Muscle layer of colon (tissue), 2 donors: ENCODE results near the gene RBFOX2.

Experiments
- H3K27ac ChIP-seq: one replicate; pipeline ENCODE4 v1.7.0; 2013; ENCODE audit warnings: low read depth, mild to moderate bottlenecking, low read length, moderate library complexity
- H3K27me3 ChIP-seq, 2 donors: one replicate each; pipeline ENCODE4 v1.7.0; 2013; ENCODE audit warnings: low read length in 2 of 2, mild to moderate bottlenecking in 2 of 2; ENCODE audit not compliant: insufficient read depth in 2 of 2, control insufficient read depth in 1 of 2
- H3K36me3 ChIP-seq: one replicate; pipeline ENCODE4 v1.7.0; 2013; ENCODE audit warnings: mild to moderate bottlenecking, low read length; ENCODE audit not compliant: insufficient read depth
- H3K4me1 ChIP-seq: one replicate; pipeline ENCODE4 v1.7.0; 2013; ENCODE audit warnings: mild to moderate bottlenecking, low read length; ENCODE audit not compliant: insufficient read depth
- H3K4me3 ChIP-seq, 2 donors: one replicate each; pipeline ENCODE4 v1.7.0; 2013; ENCODE audit warnings: low read length in 2 of 2, low read depth in 1 of 2, mild to moderate bottlenecking in 1 of 2, moderate library complexity in 1 of 2
- H3K9ac ChIP-seq: one replicate; pipeline ENCODE4 v1.7.0; 2013; ENCODE audit warnings: low read length
- H3K9me3 ChIP-seq: one replicate; pipeline ENCODE4 v1.7.0; 2013; ENCODE audit warnings: mild to moderate bottlenecking, low read length
- donor health status: abdominal sarcoma.
- donor health status: Adenocarcinoma of cecum.

The RBFOX2 gene

DNA sequence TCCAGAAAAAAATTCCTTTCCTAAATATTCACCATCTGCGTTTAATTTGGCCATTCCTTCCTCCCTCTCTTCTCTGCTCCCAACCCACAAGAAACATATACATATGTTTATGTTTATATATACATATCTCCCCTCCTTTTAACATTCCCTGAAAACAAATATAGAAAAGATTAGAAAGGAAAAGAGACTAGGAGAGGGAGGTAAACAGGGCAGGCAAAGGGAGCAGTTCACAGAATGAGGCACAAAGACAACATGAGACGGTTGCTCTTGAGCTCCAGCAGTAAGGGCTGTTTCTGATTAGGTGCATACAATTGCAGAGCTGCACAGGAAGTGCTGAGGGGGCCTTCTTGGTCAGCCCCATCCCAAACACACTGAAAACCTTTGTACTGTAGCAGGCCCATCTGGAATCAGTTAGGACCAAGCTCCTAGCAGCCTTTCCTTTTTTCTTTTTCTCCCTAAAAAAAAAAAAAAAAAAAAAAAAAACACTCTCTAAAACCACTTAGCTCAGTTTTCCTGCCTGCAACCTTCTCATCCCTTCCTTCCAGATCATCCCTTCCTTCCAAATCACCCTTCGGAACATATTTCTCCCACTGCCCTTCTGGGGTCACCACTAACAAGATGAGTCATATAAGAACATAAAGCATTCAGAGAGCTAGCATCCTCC is 57.0 kb downstream of the RBFOX2 start:
- no peaks in the 10 kb centered on the region for H3K36me3 ChIP-seq
- no peaks in the 10 kb centered on the region for H3K27me3 ChIP-seq
- no peak overlapping the region for H3K4me3 ChIP-seq
- H3K4me1 ChIP-seq, result peaks cover 76% of the 10 kb centered on the region
- no peaks in the 10 kb centered on the region for H3K9me3 ChIP-seq
- H3K27ac ChIP-seq, result peak overlapping the region; percentile 78
- H3K9ac ChIP-seq, result no peak overlapping the region

DNA sequence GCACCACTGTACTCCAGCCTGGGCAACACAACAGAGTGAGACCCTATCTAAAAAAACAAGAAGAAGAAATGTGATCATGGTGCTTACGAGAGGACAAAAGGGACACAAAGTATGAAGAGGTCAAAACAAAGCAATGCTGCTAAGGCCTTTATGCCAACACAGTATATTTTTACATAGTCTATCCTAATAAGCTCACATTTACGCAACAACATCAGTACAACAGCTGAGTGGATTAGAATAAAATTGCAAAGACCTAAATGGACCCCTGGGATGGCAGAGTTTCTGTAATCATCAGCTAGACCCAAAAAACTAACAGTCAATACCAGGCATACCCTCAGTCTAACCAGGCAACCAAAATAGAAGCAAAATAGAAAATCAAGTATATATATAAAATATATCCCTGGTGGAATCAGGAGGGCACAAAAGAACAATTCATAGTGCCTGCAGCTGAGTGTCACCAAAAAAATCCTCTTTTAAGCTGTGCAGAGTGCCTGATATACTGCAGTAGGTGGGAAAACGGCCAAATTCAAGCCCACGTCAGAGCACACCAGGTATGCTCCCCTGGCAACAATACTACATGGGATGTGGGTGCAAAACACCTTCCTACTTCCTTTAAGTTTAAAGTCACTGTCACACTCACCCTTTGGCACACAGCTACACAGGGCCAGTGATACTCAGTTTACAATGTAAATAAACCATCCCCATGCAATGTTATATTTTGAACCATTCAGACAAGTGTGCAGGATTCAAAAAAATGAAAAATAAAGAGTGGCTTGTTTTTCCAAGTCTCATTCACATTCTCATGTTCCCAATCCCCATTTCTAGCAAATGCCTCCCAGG is 57.8 kb downstream of the RBFOX2 start:
- Histone ChIP-seq H3K9me3 (no peaks in the 10 kb centered on the region), H3K4me3 (no peak overlapping the region), H3K4me1 (peaks cover 82% of the 10 kb centered on the region), H3K27me3 (no peaks in the 10 kb centered on the region), H3K36me3 (no peaks in the 10 kb centered on the region), H3K27ac (peak overlapping the region; percentile 78), H3K9ac (no peak overlapping the region)

DNA sequence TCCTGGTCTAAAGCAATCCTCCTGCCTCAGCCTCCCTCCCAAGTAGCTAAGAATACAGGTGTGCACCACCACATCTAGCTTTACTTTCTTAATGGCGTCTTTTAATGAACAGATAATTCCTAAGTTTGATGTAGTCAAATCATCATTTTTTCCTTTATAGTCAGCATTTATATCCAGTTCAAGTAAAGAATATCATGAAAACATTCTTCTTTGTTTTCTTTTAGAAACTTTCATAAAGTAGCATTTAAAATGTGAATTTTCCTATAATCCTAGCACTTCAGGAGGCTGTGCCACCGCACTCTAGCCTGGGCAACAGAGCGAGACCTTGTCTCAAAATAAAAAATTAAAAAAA is 61.6 kb downstream of the RBFOX2 start:
- no peak overlapping the region for H3K4me3 ChIP-seq
- H3K36me3 ChIP-seq, result no peaks in the 10 kb centered on the region
- peaks cover 61% of the 10 kb centered on the region for H3K4me1 ChIP-seq
- H3K27me3 ChIP-seq, result no peaks in the 10 kb centered on the region
- no peak overlapping the region for H3K9ac ChIP-seq
- H3K27ac ChIP-seq, result no peak overlapping the region
- H3K9me3 ChIP-seq, result no peaks in the 10 kb centered on the region

DNA sequence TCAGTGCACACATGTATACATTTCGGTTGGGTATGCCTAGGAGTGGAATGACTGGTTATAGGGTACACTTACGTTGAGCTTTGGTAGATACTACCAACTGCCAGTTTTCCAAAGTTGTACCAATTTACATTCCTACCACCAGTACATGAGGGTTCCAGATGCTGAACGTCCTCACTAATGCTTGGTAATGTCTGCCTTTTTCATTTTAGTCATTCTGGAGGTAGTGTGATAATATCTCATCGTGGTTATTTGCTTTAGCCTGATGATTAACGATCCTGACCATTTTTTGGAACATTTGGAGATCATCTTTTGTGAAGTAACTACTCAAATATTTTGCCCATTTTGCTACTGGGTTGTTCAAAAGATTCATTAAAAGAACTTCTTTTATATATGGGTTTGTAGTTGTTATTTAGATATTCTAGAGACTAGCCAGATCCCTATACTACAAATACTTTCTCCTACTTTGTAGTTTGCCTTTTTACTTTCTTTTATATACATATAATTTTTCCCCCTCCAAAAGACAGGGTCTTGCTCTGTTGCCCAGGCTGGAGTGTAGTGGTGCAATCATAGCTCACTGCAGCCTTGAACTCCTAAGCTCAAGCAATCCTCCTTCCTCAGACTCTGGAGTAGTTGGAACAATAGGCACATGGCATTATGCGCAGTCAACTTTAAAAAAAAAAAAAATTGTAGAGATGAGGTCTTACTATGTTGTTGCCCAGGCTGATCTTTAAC is 62.1 kb downstream of the RBFOX2 start:
- Histone ChIP-seq H3K4me1 (peaks cover 61% of the 10 kb centered on the region), H3K27ac (no peak overlapping the region)

DNA sequence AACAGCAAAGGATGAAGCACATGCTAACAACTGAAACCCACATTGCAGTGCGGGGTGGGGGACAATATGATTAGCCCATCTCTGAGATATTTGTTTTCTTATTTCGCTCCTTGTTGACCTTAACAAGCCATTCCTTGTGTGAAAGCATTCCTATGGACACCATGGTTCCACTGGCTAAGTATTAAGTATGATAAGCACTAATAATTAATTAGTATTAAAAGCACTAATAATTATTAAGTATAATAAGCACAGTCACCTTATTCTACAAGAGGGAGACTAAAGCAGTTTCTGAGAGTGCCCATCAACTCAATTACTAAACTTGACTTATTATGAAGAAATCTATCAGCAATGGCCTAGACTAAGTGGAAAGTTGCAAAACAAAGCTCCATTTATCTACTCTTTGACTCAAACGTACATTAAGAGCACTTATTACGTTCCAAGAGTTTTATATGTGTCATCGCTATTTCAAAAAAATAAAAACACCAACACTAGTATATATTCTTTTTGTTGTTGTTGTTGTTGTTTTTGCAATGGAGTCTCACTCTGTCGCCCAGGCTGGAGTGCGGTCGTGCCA is 65.3 kb downstream of the RBFOX2 start:
- H3K36me3 ChIP-seq, result no peaks in the 10 kb centered on the region
- H3K4me3 ChIP-seq, result no peak overlapping the region
- no peak overlapping the region for H3K27ac ChIP-seq
- H3K9me3 ChIP-seq, result no peaks in the 10 kb centered on the region
- H3K9ac ChIP-seq, result no peak overlapping the region
- H3K27me3 ChIP-seq, result no peaks in the 10 kb centered on the region
- peaks cover 64% of the 10 kb centered on the region for H3K4me1 ChIP-seq

More for the DNA sequence above, 62.1 kb downstream of the RBFOX2 start:
- Histone ChIP-seq H3K9ac (no peak overlapping the region), H3K27me3 (no peaks in the 10 kb centered on the region), H3K9me3 (no peaks in the 10 kb centered on the region), H3K4me3 (no peak overlapping the region), H3K36me3 (no peaks in the 10 kb centered on the region)

DNA sequence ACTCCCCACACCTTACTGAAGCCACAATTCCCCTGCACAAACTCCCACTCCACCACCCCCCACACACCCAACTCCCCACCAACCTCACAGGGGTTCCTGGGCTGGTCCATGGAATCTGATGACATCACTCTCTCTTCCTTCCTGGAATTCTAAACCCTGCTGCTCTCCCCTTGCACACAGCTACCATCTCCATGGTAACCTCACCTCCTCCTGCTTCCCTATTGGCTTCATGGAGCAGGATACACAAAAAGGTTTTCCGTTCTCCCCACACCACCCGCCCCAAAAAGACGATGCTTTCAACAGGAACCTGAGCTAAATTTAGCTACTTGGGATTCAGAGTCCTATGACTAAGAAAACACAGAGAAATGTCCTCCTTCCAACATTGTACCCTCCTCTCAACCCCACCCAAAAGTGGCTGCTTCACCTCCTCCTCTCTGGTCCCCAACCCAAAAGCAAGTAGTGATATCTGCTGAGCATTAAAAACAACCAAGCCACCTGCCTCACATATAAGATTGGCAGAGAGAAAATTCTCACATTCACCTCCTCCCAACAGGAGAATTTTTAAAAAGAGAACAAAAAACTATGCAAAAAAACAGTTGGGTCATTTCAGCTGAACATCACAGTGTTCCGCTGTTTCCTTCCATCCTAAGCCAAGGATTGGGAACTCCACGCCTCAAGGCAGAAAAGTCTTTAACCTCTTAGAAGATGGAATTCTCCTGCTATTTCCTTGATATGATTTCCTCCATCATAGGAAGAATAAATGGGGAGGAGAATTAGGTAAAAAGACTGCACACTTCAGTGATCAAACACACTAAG is 66.9 kb downstream of the RBFOX2 start:
- H3K4me3 ChIP-seq, result peak overlapping the region in 1 of 2 donors; percentile 10
- H3K27ac ChIP-seq, result no peak overlapping the region
- peaks cover 57% of the 10 kb centered on the region for H3K4me1 ChIP-seq

DNA sequence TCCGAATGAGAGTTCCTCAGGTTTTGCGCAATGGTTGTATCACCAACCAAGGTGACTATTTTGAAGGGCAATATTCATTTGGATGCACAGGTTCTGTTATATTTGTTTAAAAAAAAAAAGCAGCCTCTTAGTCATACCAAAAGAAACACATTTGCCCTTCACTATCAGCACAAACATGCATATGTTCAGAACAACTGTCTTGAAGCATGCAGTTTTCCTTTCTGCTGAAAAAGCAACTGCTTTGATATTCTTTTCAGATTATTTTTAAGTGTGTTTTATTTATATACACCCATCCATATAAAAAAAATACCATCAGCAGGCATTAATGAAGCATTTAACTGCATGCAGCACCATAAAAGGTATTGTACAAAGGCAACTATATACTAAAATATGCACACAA is 67.8 kb downstream of the RBFOX2 start:
- H3K36me3 ChIP-seq, result no peaks in the 10 kb centered on the region
- no peaks in the 10 kb centered on the region for H3K9me3 ChIP-seq
- H3K27me3 ChIP-seq, result no peaks in the 10 kb centered on the region
- peak overlapping the region in 1 of 2 donors; percentile 10 for H3K4me3 ChIP-seq
- H3K4me1 ChIP-seq, result peaks cover 52% of the 10 kb centered on the region
- H3K9ac ChIP-seq, result no peak overlapping the region
- no peak overlapping the region for H3K27ac ChIP-seq

More for the DNA sequence above, 66.9 kb downstream of the RBFOX2 start:
- H3K9me3 ChIP-seq, result no peaks in the 10 kb centered on the region
- no peaks in the 10 kb centered on the region for H3K27me3 ChIP-seq
- H3K36me3 ChIP-seq, result no peaks in the 10 kb centered on the region
- no peak overlapping the region for H3K9ac ChIP-seq

DNA sequence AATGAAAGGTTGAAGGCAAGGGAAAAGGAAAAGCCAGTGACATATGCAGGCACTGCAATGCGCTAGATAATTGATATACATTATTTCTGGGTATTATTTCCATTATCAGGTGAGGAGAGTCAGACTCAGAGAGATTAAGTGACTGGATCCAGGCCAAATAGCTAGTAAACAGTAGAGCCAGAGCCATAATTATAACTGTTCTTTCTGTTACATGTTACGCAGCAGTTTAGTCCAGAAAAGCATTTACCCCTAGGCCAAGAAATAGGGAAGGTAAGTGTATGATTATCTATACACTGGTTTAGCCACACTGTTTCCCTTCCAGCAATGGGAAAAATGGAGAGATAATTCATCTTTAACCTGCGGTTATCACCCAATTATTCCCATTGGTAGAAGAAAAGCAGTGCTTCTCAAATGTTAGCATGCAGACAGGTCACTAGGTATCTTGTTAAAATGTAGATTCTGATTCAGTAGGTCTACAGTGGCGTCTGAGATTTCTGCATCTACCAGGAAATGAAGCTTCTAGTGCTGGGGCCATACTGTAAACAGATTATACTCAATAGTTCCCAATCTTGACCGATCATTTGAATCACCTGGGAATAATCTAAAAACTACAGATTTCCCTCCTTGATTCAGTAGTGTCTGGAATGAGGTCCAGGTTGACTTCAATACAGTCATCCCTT is 69.4 kb downstream of the RBFOX2 start:
- Histone ChIP-seq H3K27ac (no peak overlapping the region), H3K9ac (no peak overlapping the region), H3K9me3 (no peaks in the 10 kb centered on the region), H3K4me1 (peaks cover 44% of the 10 kb centered on the region), H3K4me3 (no peak overlapping the region), H3K36me3 (no peaks in the 10 kb centered on the region), H3K27me3 (no peaks in the 10 kb centered on the region)

DNA sequence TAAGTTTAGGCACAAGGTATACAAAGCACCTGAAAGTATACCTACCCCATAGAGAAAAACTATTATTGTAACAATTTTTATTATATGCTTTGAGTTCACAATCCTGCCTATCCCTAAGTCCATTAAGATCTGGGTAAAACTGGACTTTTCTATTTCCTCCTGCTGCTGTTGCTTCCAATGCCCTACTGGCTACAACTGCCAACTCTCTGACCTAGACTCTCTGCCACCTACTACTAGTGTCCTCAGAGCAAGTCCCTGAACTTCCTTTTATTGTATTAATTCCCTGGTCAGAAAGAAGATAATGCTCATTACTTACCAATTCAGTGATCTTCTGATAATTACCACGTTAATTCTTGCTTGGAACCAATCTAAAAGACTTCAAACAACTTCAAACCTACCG is 70.3 kb downstream of the RBFOX2 start:
- no peaks in the 10 kb centered on the region for H3K27me3 ChIP-seq
- H3K9ac ChIP-seq, result no peak overlapping the region
- H3K4me3 ChIP-seq, result no peak overlapping the region
- H3K9me3 ChIP-seq, result no peaks in the 10 kb centered on the region
- H3K4me1 ChIP-seq, result peaks cover 44% of the 10 kb centered on the region
- no peaks in the 10 kb centered on the region for H3K36me3 ChIP-seq
- no peak overlapping the region for H3K27ac ChIP-seq

DNA sequence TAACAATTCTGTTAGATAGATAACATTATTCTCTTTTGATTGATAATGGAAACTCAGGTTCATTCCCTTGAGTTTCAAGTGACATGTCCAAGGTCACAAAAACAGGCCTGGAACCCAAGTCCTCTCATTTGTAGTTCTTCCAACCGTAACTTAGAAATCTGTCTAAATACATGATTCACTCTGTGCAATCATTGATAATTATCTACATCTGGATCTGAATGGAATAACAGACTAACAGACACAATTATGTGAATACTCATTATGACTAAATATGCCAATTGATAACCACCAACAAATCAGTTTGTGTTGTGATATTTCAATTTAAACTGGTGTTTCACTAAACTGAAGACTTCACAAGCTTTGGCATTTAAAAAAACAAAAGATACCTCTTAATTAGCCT is 71.0 kb downstream of the RBFOX2 start:
- no peaks in the 10 kb centered on the region for H3K9me3 ChIP-seq
- no peak overlapping the region for H3K4me3 ChIP-seq
- peaks cover 43% of the 10 kb centered on the region for H3K4me1 ChIP-seq
- no peak overlapping the region for H3K9ac ChIP-seq
- H3K27ac ChIP-seq, result no peak overlapping the region
- no peaks in the 10 kb centered on the region for H3K36me3 ChIP-seq
- no peaks in the 10 kb centered on the region for H3K27me3 ChIP-seq
